Measurements from ENCODE around the gene RALA. TPM values are rescaled to one million over a fixed set of nuclear protein-coding genes. Genes with fewer than 3 reads are reported as not detected.

Gene RALA
- total and polyA plus RNA-seq, 11 donors = 13.5 to 37.1 (median 23.4) TPM

DNA sequence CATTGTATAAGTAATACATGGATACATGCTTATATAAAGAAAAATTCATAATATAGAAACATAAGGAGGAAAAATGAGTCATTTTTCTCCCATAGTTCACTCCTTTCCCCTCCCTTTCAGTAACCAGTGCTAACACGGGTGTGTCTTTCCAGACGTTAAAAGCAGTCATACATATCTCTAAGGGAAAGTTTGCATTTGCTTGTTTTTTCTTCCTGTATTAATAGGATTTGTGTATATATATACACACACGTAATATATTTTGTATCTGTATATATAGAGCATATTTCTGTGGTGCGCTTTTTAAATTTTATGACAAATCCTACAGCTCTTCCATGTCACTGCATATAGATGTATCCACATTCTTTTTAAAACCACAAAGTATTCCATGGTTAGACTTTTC, 78.8 kb downstream of the RALA start:
- intact Hi-C loops (cut with DNase I) = no loop called here
- H3K9me3 ChIP-seq = no peaks in the 10 kb centered on the region
- H3K36me3 ChIP-seq = peaks cover 0 to 62% (median 46%) of the 10 kb centered on the region in 9 donors
- peaks cover 0 to 21% (median 0%) of the 10 kb centered on the region in 12 donors for H3K4me1 ChIP-seq
- ATAC-seq (no peak), DNase-seq (no peak)
- no peaks in the 10 kb centered on the region for H3K27me3 ChIP-seq
- no peak overlapping the region for H3K4me3 ChIP-seq
- TF ChIP-seq POLR2A (IDR thresholded peaks at IDR 0.05) = no peak
- TF ChIP-seq, protein P1, sequence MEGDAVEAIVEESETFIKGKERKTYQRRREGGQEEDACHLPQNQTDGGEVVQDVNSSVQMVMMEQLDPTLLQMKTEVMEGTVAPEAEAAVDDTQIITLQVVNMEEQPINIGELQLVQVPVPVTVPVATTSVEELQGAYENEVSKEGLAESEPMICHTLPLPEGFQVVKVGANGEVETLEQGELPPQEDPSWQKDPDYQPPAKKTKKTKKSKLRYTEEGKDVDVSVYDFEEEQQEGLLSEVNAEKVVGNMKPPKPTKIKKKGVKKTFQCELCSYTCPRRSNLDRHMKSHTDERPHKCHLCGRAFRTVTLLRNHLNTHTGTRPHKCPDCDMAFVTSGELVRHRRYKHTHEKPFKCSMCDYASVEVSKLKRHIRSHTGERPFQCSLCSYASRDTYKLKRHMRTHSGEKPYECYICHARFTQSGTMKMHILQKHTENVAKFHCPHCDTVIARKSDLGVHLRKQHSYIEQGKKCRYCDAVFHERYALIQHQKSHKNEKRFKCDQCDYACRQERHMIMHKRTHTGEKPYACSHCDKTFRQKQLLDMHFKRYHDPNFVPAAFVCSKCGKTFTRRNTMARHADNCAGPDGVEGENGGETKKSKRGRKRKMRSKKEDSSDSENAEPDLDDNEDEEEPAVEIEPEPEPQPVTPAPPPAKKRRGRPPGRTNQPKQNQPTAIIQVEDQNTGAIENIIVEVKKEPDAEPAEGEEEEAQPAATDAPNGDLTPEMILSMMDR (IDR thresholded peaks at IDR 0.05) = no peak
- no peak overlapping the region for H3K27ac ChIP-seq
- 87 to 92% (median 90%) methylated on average over 4 of the region's 4 CpGs for WGBS, 4 donors

DNA sequence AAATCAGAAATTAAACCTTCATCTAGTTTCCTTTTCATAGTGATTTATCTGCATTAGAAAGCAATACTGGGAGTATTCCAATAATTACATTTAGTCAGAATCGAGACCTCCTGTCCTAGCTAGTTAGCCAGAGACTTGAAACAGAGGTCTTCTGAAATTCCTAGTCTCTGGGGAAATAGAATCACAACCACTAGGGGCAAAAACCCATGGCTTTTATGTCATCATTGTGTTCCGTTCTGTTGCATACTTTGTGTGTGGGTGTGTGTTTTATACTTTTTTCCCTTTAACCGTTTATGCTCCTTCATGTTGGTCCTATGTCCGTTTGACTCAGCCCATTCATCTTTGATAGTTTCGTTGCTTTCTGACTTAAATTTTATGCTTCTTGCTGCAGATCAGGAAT, 79.8 kb downstream of the RALA start:
- no peaks in the 10 kb centered on the region for H3K9me3 ChIP-seq
- ATAC-seq (no peak), DNase-seq (no peak)
- H3K27me3 ChIP-seq = no peaks in the 10 kb centered on the region
- 69 to 74% (median 71%) methylated on average over 5 of the region's 5 CpGs for WGBS, 4 donors
- H3K4me1 ChIP-seq = peaks cover 0 to 19% (median 0%) of the 10 kb centered on the region in 12 donors
- no peak overlapping the region for H3K27ac ChIP-seq
- TF ChIP-seq POLR2A (IDR thresholded peaks at IDR 0.05) = no peak
- TF ChIP-seq, protein P1 (IDR thresholded peaks at IDR 0.05) = peak in 1 of 12 donors; percentile 15
- peaks cover 0 to 60% (median 44%) of the 10 kb centered on the region in 9 donors for H3K36me3 ChIP-seq
- no peak overlapping the region for H3K4me3 ChIP-seq
- intact Hi-C loops (cut with DNase I) = no loop called here

DNA sequence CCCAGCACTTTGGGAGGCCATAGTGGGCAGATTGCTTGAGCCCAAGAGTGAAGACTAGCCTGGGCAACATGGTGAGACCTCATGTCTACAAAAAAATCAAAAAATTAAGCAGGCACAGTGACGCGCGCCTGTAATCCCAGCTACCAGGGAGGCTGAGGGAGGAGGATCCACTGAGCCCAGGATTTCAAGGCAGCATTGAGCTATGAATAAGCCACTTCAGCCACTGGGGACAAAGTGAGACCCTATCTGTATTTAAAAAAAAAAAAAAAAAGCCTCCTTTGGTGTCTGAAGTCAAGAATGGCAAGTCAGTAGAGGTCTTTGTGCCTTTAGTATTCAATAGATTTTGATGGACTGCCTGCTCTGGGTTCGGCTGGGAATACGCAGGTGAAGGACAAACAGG, 85.7 kb downstream of the RALA start:
- WGBS, 4 donors = 93 to 97% (median 96%) methylated on average over 5 of the region's 5 CpGs
- ATAC-seq (no peak), DNase-seq (no peak)
- Histone ChIP-seq H3K27me3 (no peaks in the 10 kb centered on the region), H3K4me3 (no peak overlapping the region), H3K27ac (no peak overlapping the region), H3K36me3 (peaks cover 0 to 30% (median 12%) of the 10 kb centered on the region in 9 donors), H3K4me1 (peaks cover 0 to 14% (median 2%) of the 10 kb centered on the region in 12 donors), H3K9me3 (peaks cover 0 to 25% (median 5%) of the 10 kb centered on the region in 12 donors)
- intact Hi-C loops (cut with DNase I) = no loop called here
- TF ChIP-seq POLR2A (IDR thresholded peaks at IDR 0.05) = no peak
- TF ChIP-seq, protein P1 (IDR thresholded peaks at IDR 0.05) = no peak

DNA sequence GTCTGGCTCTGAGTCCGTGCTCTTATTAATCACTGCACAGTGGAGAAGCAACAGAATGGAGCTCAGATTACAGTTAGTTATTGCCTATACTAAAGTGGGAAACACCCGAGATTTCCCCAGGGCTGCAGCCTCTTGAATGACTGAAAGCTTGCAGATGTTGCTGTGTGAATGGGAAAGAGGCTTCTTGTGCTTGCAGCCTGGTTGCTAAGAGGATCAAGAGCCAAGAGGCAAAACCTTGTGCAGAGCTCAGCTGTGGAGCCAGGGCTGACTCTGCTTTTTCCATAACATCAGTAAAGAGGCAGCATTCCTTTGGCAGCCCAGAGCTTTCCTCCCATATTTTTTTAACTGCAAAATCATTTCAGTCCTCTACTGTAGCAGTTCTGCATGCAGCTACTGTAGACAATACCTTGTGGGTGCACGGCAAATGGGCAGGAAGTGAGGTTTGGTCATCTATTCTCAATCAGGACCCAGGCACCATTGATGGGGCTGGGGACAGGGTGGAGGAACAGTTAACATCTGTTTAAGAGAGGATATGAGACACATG, 86.5 kb downstream of the RALA start:
- WGBS, 4 donors = 30 to 48% (median 33%) methylated on average over 3 of the region's 3 CpGs
- DNase-seq = peak in 4 of 5 donors; percentile 26 to 54 (median 42)
- ATAC-seq = peak; percentile 58 to 89 (median 80)

More for the DNA sequence above, 86.5 kb downstream of the RALA start:
- intact Hi-C loops (cut with DNase I) = no loop called here
- Histone ChIP-seq H3K4me1 (peaks cover 0 to 14% (median 2%) of the 10 kb centered on the region in 12 donors), H3K4me3 (no peak overlapping the region), H3K27ac (no peak overlapping the region), H3K27me3 (no peaks in the 10 kb centered on the region), H3K9me3 (peaks cover 0 to 33% (median 12%) of the 10 kb centered on the region in 12 donors), H3K36me3 (peaks cover 0 to 30% (median 12%) of the 10 kb centered on the region in 9 donors)
- TF ChIP-seq, protein P1 (IDR thresholded peaks at IDR 0.05) = no peak
- TF ChIP-seq POLR2A (IDR thresholded peaks at IDR 0.05) = no peak
